GM18858 (cell line): Measurements from ENCODE around the gene RNASE7.

Experiments
- ATAC-seq: cut with Tn5 transposase; IDR thresholded peaks from one replicate; pipeline ENCODE4 v1.9.1; 2021; ENCODE audit not compliant: unreplicated experiment

The RNASE7 gene

DNA sequence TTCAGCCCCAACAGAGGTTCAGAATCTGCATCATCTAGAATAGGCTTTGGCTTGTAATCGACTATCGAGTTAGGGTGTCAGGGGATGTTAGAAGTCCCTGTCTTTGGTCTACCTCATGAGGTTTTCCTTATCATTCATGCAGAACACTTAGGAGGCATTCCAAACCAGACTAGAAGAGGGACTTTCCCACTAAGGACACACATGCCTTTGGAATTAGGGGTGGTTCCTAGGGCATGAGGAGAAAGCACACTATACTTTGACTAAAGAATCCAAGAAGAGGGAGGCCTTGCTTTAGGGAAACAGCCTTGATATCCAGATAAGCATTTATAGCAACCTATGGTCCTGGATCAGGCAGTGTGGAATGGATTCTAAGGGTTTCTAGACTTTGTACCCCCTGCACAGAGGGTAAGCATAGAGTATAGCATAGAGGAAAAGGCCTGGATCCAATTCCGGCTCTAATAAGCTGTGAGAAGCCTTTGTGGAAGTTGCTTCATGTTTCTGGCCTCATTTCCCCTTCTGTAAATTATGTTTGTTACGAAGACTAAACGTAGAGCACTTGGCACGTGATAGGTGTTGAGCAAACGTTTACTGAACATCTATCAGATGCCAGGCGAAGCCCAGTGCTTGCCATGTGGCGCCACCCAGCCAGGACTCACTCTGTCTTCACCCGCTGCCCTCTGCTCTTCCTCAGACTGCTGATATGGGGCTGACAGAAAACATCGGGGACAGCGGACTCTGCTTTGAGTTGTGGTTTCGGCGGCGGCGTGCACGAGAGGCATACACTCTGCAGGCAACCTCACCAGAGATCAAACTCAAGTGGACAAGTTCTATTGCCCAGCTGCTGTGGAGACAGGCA, 43.1 kb downstream of the RNASE7 start:
- no peak for ATAC-seq

DNA sequence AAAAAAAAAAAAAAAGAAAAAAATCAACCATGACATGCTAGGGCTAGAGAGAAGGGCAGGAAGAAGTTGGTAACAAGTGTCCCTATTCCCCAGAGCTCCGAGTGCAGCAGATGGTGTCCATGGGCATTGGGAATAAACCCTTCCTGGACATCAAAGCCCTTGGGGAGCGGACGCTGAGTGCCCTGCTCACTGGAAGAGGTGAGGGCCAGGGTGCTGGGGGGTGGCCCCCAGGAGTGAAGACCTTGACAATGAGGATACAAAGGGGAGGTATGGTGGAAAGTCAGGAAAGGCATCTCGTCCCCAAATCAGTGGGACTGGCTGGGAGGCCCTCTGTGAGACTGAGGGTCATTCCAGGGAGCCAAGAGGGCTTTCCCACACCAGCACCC, 44.7 kb downstream of the RNASE7 start:
- ATAC-seq, result no peak

DNA sequence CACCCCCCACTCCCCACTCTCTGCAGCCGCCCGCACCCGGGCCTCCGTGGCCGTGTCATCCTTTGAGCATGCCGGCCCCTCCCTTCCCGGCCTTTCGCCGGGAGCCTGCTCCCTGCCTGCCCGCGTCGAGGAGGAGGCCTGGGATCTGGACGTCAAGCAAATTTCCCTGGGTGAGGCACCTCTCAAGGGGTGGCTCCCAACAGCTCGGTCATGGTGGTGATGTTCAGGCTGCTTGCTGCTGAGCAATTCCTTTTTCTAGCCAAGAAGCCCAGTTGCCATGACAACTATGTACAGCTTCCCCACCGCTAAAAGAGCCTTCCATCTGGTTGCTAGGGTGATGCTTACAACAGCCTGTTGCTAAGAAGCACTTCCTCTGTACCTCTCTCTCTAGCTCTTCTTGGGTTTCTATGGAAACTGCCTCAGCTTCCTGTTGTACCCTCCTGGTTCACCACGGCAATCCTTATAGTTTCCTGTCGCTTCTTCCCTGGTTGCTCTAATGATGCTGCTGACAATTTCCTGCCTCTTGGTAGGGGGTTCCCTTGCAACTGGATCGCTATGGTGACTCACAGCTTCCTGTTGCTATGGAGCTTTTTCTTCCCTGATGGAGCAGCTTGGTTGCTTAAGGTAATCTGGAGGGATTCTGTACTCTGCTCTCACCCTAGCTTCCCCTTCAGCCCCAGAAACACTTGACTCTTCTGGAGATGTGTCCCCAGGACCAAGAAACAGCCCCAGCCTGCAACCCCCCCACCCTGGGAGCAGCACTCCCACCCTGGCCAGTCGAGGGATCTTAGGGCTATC, 45.3 kb downstream of the RNASE7 start:
- ATAC-seq, result peak; percentile 40

DNA sequence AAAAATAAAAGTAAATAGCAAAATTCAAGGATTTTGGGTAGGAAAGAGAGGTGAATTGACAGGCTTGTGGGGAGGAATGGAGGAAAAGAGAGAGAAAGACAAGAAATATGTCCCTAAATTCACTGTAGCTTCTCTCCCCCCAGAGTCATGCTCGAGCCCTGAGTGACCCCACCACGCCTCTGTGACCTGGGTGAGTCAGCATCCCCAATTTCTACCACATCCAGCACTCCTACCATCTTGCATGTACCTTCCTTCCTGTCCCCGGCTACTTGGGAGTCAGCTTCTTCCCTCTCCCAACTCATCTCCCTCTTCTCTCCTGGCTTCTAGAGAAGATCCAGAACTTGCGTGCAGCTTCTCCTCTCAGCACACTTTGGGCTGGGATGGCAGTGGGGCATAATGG, 46.5 kb downstream of the RNASE7 start:
- ATAC-seq, result no peak

DNA sequence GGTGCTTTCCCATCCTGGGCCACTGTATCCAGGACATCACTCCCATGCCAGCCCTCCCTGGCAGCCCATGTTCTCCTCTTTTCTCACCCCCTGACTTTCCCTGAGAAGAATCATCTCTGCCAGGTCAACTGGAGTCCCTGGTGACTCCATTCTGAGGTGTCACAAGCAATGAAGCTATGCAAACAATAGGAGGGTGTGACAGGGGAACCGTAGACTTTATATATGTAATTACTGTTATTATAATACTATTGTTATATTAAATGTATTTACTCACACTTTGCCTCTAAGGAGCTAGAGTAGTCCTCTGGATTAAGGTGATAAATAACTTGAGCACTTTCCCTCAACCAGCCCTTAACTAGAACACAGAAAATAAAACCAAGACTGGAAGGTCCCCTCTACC, 47.1 kb downstream of the RNASE7 start:
- ATAC-seq, result no peak

DNA sequence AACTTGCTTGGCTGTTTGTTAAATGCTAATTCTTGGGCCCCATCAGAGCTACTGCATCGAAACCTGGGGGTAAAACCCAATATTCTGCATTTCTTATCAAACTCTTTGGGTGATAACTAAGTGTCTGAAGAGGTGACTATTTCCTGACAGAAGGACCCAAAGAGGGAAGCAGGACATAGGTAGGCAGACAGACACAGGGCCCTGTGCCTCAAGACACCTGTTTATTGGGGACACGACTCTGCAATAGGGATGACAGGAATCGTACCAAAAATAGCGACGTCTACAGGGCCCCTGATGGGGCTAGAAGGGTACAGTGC, 47.7 kb downstream of the RNASE7 start:
- no peak for ATAC-seq

- ATAC-seq, result no peak
Measured at GRCh38 chr14:21090194-21090939, 48.2 kb downstream of the RNASE7 start.

DNA sequence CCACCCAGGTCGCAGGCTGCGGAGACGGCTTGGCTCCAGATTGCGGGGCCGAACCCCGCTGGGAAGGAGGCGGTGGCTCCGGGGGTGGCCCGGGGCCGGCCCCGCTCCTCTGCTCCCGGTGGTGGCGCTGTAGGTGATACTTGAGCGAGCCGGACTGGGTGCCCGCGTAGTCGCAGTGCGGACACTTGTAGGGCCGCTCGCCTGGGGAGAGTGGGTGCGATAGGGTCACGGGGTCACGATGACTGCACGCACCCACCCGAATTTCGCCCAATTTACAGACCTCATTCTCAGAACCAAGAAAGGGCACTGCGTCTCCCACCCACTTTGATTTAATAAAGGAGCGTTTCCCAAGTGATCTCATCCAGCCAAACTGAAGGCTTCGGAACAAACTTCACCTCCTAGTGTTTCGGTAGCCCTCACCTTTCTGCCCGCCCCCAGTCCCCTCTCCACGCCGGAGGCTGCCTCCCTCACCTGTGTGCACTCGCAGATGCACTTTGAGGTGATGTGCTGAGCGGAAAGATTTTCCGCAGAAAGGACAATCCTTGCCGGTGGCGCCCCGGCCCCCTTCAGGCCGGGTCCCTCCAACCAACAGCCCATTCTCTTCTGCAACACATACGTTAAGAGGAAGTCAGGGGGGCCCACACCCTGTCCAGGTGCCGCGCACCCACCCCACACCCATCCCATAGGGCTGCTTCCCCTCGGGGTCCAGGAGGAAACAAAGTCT, 48.9 kb downstream of the RNASE7 start:
- no peak for ATAC-seq

DNA sequence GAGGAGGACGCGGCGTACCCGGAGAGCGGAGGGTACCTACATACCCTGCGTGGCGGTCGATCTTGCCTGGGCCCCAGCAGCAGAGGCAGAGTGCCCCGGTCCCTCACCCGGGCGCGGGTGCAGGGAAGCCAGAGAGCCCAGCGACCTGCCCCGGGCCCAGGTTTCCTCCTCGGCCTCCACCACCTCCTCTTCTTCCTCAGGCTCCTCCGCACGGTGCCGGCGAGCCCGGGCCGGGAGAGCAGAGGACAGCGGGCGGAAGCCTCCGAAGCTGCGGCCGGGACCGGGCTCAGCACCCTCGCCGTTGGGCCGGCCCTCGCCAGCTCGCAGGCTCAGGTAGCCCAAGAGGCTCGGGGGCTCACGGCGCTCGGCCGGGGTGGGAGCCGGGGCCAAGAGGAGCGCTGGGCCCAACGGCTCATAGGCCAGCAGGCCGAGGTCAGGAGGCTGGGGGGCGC, 49.7 kb downstream of the RNASE7 start:
- no peak for ATAC-seq

GRCh38 chr14:21092273-21093011, 50.3 kb downstream of the RNASE7 start:
- peak; percentile 69 for ATAC-seq

DNA sequence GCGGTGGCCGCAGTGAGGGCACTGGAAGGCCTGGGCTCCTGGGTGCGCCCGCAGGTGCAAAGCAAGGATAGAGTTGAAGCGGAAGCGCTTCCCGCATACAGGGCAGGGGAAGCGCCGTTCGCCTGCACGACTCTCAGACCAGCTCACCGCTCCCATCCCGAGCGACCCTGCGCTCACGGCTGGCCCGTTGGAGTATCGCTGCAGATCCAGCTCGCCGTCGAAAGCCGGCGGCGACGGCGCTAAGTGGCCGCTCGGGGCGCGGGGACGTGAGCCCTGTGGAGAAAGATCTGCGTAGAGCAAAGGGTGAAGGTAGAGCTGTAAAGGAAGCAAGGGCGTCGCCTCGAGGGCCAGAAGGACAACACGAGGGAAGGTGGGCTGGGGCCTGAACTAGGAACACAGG, 50.9 kb downstream of the RNASE7 start:
- no peak for ATAC-seq
